Uterus (tissue), 4 donors: ENCODE data around the gene PRSS12. TPM values are rescaled to one million over a fixed set of nuclear protein-coding genes. Genes with fewer than 3 reads are reported as not detected.

ENCODE experiments used
- DNase-seq, 2 donors: peaks; one replicate each; pipeline ENCODE4 v3.0.0-alpha.2; 2019 to 2020
- H3K27ac ChIP-seq, 2 donors: fragments of 200-600 bp; sonication (generic); 1 replicate in 1 of 2; 2 replicates in 1 of 2; pipeline ENCODE4 v1.5.1; 2016 to 2018
- H3K27me3 ChIP-seq, 2 donors: fragments of 200-600 bp; sonication (generic); one replicate each; pipeline ENCODE4 v1.5.1; 2018 to 2019; ENCODE audit warnings: control low read depth in 1 of 2
- H3K36me3 ChIP-seq, 2 donors: fragments of 200-600 bp; sonication (generic); one replicate each; pipeline ENCODE4 v1.5.1; 2019; ENCODE audit warnings: control low read depth in 1 of 2
- H3K4me1 ChIP-seq, 2 donors: fragments of 200-600 bp; sonication (generic); one replicate each; pipeline ENCODE4 v1.5.1; 2018 to 2019; ENCODE audit warnings: control low read depth in 1 of 2
- H3K4me3 ChIP-seq, 2 donors: fragments of 200-600 bp; sonication (generic); 1 replicate in 1 of 2; 2 replicates in 1 of 2; pipeline ENCODE4 v1.5.1; 2018 to 2019; ENCODE audit warnings: mild to moderate bottlenecking in 1 of 2
- H3K9me3 ChIP-seq, 2 donors: fragments of 200-600 bp; sonication (generic); one replicate each; pipeline ENCODE4 v1.5.1; 2019; ENCODE audit warnings: control low read depth in 1 of 2
- POLR2A ChIP-seq, 2 donors: fragments of 450-650 bp; IDR thresholded peaks; one replicate each; pipeline ENCODE4 v1.6.1; 2016; ENCODE audit warnings: antibody characterized with exemption in 2 of 2, mild to moderate bottlenecking in 1 of 2, moderate library complexity in 1 of 2
- intact Hi-C: fragments of 100-400 bp; cut with DNase I; formaldehyde crosslinking; loops from one replicate; pipeline ENCODE4 v1.15.1; 2023; ENCODE audit warnings: low total_unique reads
- total RNA-seq, 4 donors: library from RNA; depleted of rRNA in 3 of 4; stranded (reverse); fragments of >200 nt in 3 of 4; gene quantifications; one replicate each; pipeline versions ENCODE4 v1.1.0 to v1.2.4, GENCODE V29; 2014 to 2023
- TF ChIP-seq, protein P1 (sequence below), 4 experiments: fragments of 200-600 bp in 2 of 4; fragments of 450-650 bp in 2 of 4; sonication (generic) in 2 of 4; IDR thresholded peaks; one replicate each; pipeline ENCODE4 v1.5.1; 2016 to 2019; ENCODE audit warnings: antibody characterized with exemption in 4 of 4, mild to moderate bottlenecking in 2 of 4, moderate library complexity in 1 of 4
- donor health status: DM: yes; HTN: yes; CAD: no.

Gene PRSS12
- total RNA-seq, 4 donors from 2014 or later: 0.15 to 52.1 (median 7.2) TPM

DNA sequence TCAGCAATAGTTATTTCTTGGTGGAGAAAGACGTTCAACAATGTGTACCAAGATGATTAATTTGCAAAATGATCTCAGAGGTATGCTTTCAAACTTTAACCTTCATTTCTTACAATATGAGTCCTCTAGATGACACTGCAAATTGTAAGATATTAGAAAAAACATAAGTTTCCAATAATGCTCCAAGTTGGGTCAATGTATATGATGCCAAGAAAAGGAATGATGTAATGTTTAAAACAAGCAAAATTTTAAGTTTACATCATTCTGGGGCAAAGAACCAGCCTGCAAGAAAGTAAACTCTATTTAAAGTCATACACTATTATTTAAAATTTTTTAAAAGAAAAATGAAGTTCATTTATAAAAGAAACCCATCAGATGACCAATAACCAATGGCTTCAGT, 56.1 kb downstream of the PRSS12 start:
- intact Hi-C loops: no loop called here
- H3K27me3 ChIP-seq: no peaks in the 10 kb centered on the region
- H3K4me1 ChIP-seq: no peaks in the 10 kb centered on the region
- TF ChIP-seq POLR2A (IDR thresholded peaks at IDR 0.05): no peak
- TF ChIP-seq, protein P1, sequence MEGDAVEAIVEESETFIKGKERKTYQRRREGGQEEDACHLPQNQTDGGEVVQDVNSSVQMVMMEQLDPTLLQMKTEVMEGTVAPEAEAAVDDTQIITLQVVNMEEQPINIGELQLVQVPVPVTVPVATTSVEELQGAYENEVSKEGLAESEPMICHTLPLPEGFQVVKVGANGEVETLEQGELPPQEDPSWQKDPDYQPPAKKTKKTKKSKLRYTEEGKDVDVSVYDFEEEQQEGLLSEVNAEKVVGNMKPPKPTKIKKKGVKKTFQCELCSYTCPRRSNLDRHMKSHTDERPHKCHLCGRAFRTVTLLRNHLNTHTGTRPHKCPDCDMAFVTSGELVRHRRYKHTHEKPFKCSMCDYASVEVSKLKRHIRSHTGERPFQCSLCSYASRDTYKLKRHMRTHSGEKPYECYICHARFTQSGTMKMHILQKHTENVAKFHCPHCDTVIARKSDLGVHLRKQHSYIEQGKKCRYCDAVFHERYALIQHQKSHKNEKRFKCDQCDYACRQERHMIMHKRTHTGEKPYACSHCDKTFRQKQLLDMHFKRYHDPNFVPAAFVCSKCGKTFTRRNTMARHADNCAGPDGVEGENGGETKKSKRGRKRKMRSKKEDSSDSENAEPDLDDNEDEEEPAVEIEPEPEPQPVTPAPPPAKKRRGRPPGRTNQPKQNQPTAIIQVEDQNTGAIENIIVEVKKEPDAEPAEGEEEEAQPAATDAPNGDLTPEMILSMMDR (IDR thresholded peaks at IDR 0.05): no peak
- no peaks in the 10 kb centered on the region for H3K9me3 ChIP-seq
- H3K4me3 ChIP-seq: no peak overlapping the region
- DNase-seq: no peak
- H3K36me3 ChIP-seq: no peaks in the 10 kb centered on the region
- H3K27ac ChIP-seq: no peak overlapping the region

DNA sequence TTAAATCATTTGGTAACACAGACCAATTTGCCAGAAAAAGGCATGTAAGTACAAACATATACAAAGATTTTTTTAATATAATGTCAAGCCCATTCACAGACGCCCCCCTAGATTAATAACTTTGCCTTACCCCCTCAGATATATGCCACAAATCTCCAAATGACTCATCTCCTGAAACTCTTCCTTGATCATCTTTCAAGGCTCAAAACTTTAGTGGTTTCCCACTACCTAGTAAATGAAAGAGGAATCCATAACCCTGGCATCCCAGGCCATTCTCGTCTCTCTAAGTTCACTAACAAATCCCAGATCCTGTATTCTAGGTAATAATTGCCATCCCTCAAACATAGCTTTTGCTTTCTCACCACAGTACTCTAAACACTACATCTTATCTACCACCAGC, 61.9 kb downstream of the PRSS12 start:
- Histone ChIP-seq H3K36me3 (no peaks in the 10 kb centered on the region), H3K4me1 (no peaks in the 10 kb centered on the region), H3K27ac (no peak overlapping the region), H3K27me3 (no peaks in the 10 kb centered on the region), H3K9me3 (no peaks in the 10 kb centered on the region), H3K4me3 (no peak overlapping the region)
- intact Hi-C loops: no loop called here
- no peak for TF ChIP-seq POLR2A (IDR thresholded peaks at IDR 0.05)
- TF ChIP-seq, protein P1 (IDR thresholded peaks at IDR 0.05): no peak
- no peak for DNase-seq

DNA sequence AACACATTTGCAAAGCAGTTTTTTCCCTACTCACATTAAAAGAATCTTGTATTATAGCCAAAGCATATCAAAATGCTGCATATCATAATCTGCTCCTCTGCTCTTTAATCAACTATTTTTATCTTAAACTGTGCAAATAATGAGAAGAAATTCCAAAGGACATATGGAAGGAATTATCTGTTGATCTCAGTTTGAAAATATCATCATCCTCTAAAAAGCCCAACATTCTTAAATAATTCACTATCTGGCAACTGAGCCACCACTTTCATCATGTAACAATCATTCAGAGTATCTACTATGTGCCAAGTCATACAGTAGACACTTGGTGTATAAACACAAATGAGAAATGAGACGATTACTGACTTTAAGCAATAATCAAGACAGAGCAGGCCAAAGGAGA, 63.0 kb downstream of the PRSS12 start:
- intact Hi-C loops: no loop called here
- no peak for DNase-seq

DNA sequence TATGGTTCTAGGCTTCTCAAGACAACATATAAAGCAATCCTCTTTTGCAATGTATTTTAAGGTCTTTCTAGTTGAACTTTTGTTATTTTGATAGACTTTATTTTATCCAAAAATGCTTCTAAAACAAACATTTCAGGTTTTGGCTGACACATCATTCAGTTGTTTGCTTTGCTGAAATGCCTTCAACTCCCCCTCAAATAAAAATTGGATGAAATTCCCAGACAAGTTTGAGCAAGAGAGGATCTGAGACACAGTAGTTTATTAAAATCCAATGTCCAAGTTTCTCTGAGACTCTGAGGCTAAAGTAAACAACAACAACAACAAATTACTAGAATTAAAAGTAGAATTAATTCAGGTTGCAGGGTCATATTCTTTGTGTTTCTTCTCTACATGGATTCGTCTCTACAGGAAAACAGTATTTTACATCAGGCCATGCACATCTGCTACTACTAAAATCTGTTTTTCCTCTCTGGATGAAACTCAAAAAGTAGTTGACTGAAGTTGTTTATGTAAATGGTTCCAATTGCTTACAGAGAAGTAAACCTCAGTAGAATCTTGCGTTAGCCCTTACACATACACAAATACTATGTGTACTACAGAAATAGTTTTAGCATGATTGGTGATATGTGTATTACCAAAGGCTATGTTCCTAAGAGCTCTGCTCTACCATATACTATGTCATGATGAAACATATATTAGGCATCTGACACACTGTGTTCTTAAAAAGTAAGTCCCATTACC, 64.9 kb downstream of the PRSS12 start:
- Histone ChIP-seq H3K36me3 (no peaks in the 10 kb centered on the region), H3K4me3 (no peak overlapping the region), H3K9me3 (no peaks in the 10 kb centered on the region), H3K27me3 (no peaks in the 10 kb centered on the region), H3K27ac (no peak overlapping the region), H3K4me1 (no peaks in the 10 kb centered on the region)
- intact Hi-C loops: no loop called here
- TF ChIP-seq, protein P1 (IDR thresholded peaks at IDR 0.05): no peak
- TF ChIP-seq POLR2A (IDR thresholded peaks at IDR 0.05): no peak
- no peak for DNase-seq

More for the DNA sequence above, 63.0 kb downstream of the PRSS12 start:
- H3K4me3 ChIP-seq: no peak overlapping the region
- no peaks in the 10 kb centered on the region for H3K4me1 ChIP-seq
- TF ChIP-seq POLR2A (IDR thresholded peaks at IDR 0.05): no peak
- TF ChIP-seq, protein P1 (IDR thresholded peaks at IDR 0.05): no peak
- H3K9me3 ChIP-seq: no peaks in the 10 kb centered on the region
- no peaks in the 10 kb centered on the region for H3K27me3 ChIP-seq
- H3K27ac ChIP-seq: no peak overlapping the region
- no peaks in the 10 kb centered on the region for H3K36me3 ChIP-seq

DNA sequence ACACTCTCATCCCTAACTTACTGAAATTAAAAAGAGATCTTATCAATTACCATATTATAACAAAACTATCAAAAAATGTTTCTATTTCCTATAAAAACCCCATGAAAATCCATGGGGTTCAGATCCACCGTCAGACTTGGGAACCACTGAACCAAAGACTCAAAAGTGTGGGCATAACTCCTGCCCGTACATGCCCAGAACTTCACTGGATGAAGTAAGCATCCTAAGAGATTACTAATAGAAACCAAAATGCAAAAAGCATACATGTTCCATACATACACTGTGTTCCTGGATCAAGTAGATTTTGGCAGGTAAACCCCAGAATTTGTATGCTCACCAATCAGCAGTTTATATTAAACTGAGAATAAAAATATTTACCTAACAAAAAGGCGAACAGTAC, 66.1 kb downstream of the PRSS12 start:
- DNase-seq: no peak
- intact Hi-C loops: no loop called here
- no peak overlapping the region for H3K4me3 ChIP-seq
- no peak overlapping the region for H3K27ac ChIP-seq
- H3K4me1 ChIP-seq: no peaks in the 10 kb centered on the region
- H3K9me3 ChIP-seq: no peaks in the 10 kb centered on the region
- no peaks in the 10 kb centered on the region for H3K36me3 ChIP-seq
- TF ChIP-seq, protein P1 (IDR thresholded peaks at IDR 0.05): no peak
- no peak for TF ChIP-seq POLR2A (IDR thresholded peaks at IDR 0.05)
- no peaks in the 10 kb centered on the region for H3K27me3 ChIP-seq
